GM10266 (cell line): Measurements from ENCODE around the gene KREMEN2.

Experiments used
- DNase-seq: peaks from one replicate; pipeline ENCODE4 v3.0.0; 2012; ENCODE audit errors: extremely low spot score
- CTCF ChIP-seq: IDR thresholded peaks from 2 replicates; pipeline ENCODE4 v1.5.1; 2012; ENCODE audit warnings: mild to moderate bottlenecking, low read depth; ENCODE audit not compliant: control insufficient read depth, insufficient read depth; ENCODE audit errors: missing control alignments

KREMEN2 gene

GRCh38 chr16:3013998-3014690 is 50.1 kb downstream of the KREMEN2 start:
- DNase-seq, result no peak
- TF ChIP-seq CTCF, result no peak

- no peak for DNase-seq
- no peak for TF ChIP-seq CTCF
Measured at GRCh38 chr16:3014971-3015370, 50.9 kb downstream of the KREMEN2 start.

GRCh38 chr16:3015865-3016521 is 51.9 kb downstream of the KREMEN2 start:
- no peak for DNase-seq
- TF ChIP-seq CTCF, result no peak

- no peak for DNase-seq
- no peak for TF ChIP-seq CTCF
Measured at GRCh38 chr16:3017344-3017743, 53.3 kb downstream of the KREMEN2 start.
